AG04449 (cell line): ENCODE measurements around the gene CA5A.
A peak's percentile ranks its signal among the peaks of the same experiment; 100 is the strongest.

Source experiments
- CTCF ChIA-PET: fragments of 350-600 bp; formaldehyde crosslinking; extraction: SDS; loops from one replicate; lab custom pipeline; 2021; ENCODE audit warnings: antibody characterized with exemption; lab: Yijun Ruan, JAX
- POLR2A ChIA-PET: fragments of 400-600, 350-600 bp; formaldehyde crosslinking; extraction: SDS; loops from one replicate; lab custom pipeline; 2020; ENCODE audit warnings: antibody characterized with exemption, inconsistent platforms; lab: Yijun Ruan, JAX
- DNase-seq: peaks from one replicate; pipeline ENCODE4 v3.0.0-alpha.2; 2010; ENCODE audit warnings: low read depth, low spot score
- H3K4me3 ChIP-seq: 2 replicates; pipeline ENCODE4 v1.5.1; 2011; ENCODE audit warnings: low read depth, mild to moderate bottlenecking, control low read depth, low read length
- TF ChIP-seq, protein P1 (sequence below): IDR thresholded peaks from one replicate; pipeline ENCODE4 v1.5.1; 2011; ENCODE audit warnings: mild to moderate bottlenecking, moderate library complexity, low read length, control low read depth, inconsistent platforms; ENCODE audit not compliant: insufficient read depth; ENCODE audit errors: missing control alignments

The CA5A gene

GRCh38 chr16:87954826-87955225 lies 18.5 kb upstream of the CA5A start:
- TF ChIP-seq, protein P1, sequence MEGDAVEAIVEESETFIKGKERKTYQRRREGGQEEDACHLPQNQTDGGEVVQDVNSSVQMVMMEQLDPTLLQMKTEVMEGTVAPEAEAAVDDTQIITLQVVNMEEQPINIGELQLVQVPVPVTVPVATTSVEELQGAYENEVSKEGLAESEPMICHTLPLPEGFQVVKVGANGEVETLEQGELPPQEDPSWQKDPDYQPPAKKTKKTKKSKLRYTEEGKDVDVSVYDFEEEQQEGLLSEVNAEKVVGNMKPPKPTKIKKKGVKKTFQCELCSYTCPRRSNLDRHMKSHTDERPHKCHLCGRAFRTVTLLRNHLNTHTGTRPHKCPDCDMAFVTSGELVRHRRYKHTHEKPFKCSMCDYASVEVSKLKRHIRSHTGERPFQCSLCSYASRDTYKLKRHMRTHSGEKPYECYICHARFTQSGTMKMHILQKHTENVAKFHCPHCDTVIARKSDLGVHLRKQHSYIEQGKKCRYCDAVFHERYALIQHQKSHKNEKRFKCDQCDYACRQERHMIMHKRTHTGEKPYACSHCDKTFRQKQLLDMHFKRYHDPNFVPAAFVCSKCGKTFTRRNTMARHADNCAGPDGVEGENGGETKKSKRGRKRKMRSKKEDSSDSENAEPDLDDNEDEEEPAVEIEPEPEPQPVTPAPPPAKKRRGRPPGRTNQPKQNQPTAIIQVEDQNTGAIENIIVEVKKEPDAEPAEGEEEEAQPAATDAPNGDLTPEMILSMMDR = no peak
- CTCF ChIA-PET = interaction anchor here (1.4 kb wide), 1 partner anchor 14 kb away, joined by 3 read pairs; no protein-coding TSS in a partner anchor
- DNase-seq = no peak
- POLR2A ChIA-PET = no interaction called here
- H3K4me3 ChIP-seq = no peak overlapping the region

- ChIA-PET POLR2A (no interaction called here), CTCF (interaction anchor here (0.9 to 1.4 kb wide), 3 partner anchors 11 to 109 kb away, joined by 3 read pairs; no protein-coding TSS in a partner anchor)
- TF ChIP-seq, protein P1 = no peak
- no peak overlapping the region for H3K4me3 ChIP-seq
- DNase-seq = no peak
Measured at GRCh38 chr16:87954361-87954760, 18.0 kb upstream of the CA5A start.

GRCh38 chr16:87953308-87954215 lies 17.2 kb upstream of the CA5A start:
- no peak overlapping the region for H3K4me3 ChIP-seq
- CTCF ChIA-PET = interaction anchor here (0.9 to 1.4 kb wide), 5 partner anchors 12 to 176 kb away, joined by 3 read pairs; no protein-coding TSS in a partner anchor
- POLR2A ChIA-PET = interaction anchor here (1.6 kb wide), 1 partner anchor 351 kb away, joined by 6 read pairs; no protein-coding TSS in a partner anchor
- TF ChIP-seq, protein P1 = no peak
- no peak for DNase-seq

DNA sequence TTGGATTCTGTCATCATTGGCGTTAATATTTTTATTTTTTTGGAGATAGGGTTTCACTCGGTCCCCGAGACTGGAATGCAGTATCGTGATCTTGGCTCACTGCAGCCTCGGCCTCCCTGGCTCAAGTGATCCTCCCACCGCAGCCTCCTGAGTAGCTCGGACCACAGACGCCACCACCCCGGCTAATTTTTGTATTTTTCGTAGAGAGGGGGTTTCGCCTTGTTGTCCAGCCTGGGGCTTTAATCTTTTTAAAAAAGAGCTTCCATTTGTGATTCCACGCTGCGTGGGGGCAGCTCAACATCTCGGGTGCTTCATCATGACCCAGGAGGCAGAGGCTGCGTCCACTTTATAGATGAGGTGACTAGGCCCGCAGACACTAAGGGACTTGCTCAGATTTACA lies 16.4 kb upstream of the CA5A start:
- POLR2A ChIA-PET = interaction anchor here (1.6 kb wide), 1 partner anchor 352 kb away, joined by 6 read pairs; no protein-coding TSS in a partner anchor
- CTCF ChIA-PET = interaction anchor here (0.6 to 1.2 kb wide), 6 partner anchors 8 to 183 kb away, joined by 3 read pairs; no protein-coding TSS in a partner anchor
- DNase-seq = no peak
- H3K4me3 ChIP-seq = peak overlapping the region; percentile 66
- TF ChIP-seq, protein P1 = no peak

GRCh38 chr16:87951552-87952538 lies 15.5 kb upstream of the CA5A start:
- TF ChIP-seq, protein P1 = peak; percentile 19
- peak overlapping the region; percentile 66 for H3K4me3 ChIP-seq
- POLR2A ChIA-PET = interaction anchor here (0.5 to 1.6 kb wide), 5 partner anchors 9 to 981 kb away, joined by 3 to 6 read pairs (median 4); partner anchors contain the start of gene SLC7A5
- CTCF ChIA-PET = interaction anchor here (0.6 to 1.2 kb wide), 6 partner anchors 9 to 182 kb away, joined by 3 read pairs; no protein-coding TSS in a partner anchor
- no peak for DNase-seq
